HG03457 (cell line): Measurements from ENCODE around the gene FLT3.
"Not testable (repeated sequence)": the region's sequence is repeated elsewhere in the genome, so short reads cannot be mapped to it uniquely, and the experiment has no call there.

Experiments
- ATAC-seq: cut with Tn5 transposase; IDR thresholded peaks from one replicate; pipeline ENCODE4 v1.9.1; 2021; ENCODE audit warnings: moderate number of reproducible peaks; ENCODE audit not compliant: unreplicated experiment

The FLT3 gene

DNA sequence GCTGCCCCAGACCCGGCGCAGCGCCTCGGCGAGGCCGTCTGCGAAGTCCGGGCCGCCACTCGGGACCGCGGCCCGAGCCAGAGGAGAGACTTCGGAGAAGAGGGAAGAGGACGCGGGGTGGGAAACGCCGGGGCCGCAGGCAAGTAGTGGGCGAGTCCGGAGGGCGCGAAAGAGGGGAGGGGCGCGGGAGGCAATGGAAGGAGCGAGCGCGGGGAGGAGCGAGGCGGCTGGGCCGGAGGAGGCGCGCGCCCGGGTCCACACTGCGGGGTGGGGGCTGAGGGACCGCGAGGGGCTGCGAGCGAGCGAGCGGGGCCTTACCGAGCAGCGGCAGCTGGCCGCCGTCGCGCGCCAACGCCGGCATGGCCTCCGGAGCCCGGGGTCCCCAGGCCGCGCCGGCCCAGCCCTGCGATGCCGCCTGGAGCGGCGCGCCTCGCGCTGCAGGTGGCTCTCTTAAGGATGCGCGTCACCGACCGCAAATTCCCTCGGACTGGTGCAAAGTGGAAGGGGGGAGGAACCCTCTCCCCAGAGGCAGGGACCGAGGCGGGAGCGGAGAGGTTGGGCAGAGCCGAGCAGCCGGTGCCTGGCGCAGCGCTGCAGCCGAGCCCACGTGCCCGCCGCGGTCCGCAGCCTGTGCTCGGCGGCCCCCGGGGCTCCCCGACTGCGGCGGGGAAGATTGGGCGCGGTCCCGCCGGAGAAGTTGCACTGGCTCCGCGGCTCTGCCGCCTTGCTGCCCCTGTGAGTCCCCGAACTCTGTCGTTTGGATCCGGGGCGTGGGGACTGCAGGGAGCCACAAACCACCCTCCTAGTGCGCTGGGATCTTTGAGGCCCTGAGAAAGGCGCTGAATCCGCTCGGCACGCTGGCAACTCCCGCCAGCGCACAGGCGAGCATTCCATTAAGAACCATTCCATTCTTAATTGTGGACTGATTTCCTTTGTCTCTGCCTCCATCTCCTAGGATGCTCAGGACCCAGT lies at the start of gene FLT3:
FLT3 (minus strand) TSS at position 427 of the 972 bp plus-strand sequence; CDS start at position 361, 66 bp downstream.
- no peak for ATAC-seq

DNA sequence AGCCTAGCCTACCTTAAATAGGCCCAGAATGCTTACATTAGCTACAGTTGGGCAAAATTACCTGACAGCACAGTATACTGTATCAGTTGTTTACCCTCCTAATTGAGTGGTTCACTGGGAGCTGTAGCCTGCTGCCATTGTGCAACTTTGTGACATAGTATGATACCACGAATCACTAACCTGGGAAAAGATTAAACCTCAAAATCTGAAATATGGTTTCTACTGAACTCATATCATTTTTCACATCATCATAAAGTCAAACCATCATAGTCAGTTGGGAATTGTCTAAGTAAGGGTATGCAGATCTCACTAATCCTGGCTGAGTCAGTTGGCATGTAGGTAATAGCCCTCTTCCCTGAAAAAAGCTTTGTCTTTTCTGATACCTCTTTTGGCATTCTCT lies 47.1 kb upstream of the FLT3 start:
- no peak for ATAC-seq

DNA sequence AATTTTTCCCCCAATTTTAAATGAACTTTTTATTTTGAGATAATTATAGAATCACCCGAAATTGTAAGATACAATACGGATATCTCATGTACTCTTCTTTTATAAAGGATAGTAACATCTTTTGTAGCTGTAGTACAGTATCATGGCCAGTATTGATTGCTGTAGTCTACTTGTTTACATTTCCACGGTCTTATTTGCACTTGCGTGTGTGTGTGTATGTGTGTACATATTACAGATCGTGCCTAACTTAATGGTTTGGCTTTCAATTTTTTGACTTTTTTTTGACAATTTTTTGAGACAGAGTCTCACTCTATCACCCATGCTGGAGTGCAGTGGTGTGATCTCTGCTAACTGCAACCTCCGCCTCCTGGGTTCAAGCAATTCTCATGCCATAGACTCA lies 44.7 kb upstream of the FLT3 start:
- ATAC-seq = no peak

DNA sequence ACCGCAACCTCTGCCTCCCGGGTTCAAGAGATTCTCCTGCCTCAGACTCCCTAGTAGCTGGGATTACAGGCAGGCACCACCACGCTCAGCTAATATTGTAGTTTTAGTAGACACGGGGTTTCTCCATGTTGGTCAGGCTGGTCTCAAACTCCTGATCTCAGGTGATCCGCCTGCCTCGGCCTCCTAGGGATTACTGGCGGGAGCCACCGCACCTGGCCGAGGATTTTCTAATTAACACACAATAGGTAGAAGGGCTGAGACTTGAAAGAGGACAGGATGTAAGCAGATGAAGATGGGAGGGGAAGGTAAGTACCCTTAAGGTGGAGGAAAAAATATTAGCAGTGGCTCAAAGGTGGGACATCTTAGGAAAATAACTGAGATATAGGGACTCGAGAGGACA lies 41.2 kb upstream of the FLT3 start:
- ATAC-seq = not testable (repeated sequence)

DNA sequence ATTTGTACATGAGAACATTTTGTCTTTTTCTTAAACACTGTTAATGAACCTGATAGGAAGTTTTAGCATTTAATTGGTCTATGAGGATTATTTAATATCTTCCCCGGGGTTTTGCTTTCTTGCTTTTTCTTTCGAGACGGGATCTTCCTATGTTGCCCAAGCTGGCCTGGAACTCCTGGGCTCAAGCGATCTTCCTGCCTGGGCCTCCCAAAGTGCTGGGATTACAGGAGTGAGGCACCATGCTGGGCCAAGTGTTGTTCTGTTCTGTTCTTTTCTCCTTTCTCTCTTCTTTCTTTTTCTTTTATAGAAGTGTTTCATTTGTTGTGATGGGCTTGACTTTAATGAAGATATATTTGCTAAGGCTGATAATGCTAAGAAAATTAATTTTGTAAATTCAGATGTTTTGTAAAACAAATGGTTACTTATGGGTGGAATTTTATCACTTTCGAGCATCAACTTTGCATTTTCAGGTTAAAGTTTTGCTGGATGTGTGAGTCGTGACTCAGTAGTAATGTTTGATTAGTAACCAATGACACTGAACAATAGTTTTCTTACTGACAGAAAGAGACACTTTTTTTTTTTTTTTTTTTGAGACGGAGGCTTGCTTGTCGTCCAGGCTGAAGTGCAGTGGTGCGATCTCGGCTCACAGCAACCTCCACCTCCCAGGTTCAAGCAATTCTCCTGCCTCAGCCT lies 40.2 kb upstream of the FLT3 start:
- ATAC-seq = no peak

DNA sequence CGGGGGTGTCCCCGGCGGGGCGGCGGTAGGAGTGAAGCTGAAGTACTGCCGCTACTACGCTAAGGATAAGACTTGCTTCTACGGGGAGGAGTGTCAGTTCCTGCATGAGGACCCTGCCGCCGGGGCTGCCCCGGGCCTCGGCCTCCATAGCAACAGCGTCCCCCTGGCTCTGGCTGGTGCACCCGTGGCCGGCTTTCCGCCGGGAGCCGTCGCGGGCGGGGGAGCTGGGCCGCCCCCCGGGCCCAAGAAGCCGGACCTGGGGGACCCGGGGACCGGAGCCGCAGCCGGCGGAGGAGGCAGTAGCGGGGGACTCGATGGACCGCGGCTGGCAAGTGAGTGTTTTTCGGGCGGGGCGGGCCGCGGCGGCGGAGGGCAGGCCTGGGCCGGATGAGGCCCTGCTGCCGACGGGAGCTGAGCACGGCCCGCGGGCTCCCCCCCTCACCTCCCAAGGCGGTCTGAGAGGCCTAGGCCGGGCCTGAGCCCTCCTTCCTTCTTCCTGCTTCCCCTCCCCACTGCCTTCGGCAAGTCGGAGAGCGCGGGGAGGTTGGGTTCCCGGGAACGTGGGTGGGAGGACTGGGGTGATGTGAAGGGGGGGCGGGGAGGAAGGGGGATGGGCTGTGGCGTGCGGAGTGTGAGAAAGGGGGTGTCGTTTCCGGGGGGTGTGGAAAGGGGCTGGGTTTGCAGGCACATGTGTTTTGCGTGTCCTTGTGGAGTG lies 38.5 kb upstream of the FLT3 start:
- ATAC-seq = peak; percentile 33

DNA sequence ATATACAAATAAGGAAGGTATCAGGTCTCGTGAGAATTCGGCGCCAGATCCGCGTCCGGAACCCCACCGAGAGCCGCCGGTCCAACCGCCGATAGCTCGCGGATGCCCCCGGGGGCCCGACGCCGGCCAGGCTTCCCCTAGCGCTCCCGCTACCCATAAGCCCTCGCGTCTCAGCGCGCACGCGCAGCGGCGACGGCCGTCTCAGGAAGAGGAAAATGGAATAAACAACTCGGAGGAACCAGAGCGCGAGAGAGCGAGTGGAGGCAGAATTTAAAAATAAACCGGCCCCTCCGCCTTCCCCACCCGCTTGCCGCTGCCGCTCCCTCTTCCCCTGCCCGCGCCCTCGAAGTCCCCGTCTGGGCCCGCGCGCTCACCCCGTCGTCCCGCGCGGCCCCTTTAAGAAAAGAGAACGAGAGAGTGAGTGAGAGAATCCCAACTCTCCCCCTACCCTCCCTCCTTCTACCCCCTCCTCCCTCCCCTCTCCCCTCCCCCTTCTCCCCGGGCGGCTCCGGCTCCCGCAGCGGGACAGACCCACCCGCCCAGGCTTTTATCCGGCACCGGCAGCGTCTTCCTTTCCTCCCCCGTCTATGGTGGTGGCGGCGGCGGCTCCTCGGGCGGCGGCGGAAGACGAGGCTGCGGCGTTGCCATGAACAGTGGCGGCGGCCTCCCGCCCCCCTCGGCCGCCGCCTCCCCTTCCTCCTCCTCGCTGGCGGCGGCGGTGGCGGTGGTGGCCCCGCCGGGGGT lies 37.8 kb upstream of the FLT3 start, which contains the start of gene PAN3:
PAN3 (plus strand) TSS at position 534 of the 744 bp plus-strand sequence; CDS start at position 647, 113 bp downstream.
- ATAC-seq = peak; percentile 46

DNA sequence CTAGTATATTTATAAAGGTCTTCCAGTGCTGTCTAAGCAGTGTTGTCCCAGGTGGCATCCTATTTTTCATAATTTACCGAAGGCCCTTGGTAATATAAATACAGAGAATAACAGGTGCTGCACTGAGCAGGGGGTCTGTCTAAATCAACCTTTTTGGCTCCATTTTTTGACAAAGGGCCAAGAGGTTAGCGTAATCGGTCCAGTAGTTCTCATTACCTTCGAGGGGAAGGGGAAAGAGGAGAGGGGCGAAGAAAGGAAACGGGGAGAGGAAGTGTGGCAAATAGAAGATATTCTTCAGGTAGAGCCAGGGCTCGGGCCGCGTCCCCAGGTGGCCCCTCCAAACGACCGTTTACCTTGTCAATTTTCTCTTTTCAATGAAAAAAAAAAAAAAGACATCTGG lies 37.2 kb upstream of the FLT3 start:
- peak; percentile 0 for ATAC-seq

DNA sequence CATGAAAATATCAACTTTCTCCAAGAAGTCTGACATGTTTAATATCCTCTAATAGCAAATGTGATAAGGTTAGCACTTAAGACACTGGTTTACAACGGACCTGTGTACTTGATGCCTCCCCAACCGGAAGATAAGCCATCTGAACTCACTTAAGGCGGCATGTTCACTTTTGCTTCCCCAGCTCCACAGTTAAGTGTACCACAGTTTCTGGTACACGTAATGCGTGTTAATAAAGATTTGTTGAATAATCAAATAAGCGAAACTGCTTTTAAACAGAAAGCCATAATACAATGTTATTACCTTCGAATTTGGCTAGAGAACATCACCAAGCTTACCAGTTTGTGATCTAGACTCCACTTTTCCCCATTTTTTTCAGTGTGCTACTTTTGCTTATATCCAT lies 36.5 kb upstream of the FLT3 start:
- ATAC-seq = no peak

DNA sequence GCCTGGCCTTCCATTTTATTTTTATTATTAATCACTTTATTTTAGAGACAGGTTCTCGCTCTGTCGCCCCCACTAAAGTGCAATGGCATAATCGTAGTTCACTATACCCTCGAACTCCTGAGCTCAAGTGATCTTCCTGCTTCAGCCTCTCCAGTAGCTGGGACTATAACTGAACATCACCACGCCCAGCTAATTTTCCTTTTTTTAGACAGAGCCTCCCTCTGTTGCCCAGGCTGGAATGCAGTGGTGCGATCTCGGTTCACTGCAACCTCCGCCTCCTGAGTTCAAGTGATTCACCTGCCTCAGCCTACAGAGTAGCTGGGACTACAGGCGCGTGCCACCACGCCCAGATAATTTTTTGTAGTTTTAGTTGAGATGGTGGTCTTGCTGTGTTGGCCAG lies 31.3 kb upstream of the FLT3 start:
- no peak for ATAC-seq

DNA sequence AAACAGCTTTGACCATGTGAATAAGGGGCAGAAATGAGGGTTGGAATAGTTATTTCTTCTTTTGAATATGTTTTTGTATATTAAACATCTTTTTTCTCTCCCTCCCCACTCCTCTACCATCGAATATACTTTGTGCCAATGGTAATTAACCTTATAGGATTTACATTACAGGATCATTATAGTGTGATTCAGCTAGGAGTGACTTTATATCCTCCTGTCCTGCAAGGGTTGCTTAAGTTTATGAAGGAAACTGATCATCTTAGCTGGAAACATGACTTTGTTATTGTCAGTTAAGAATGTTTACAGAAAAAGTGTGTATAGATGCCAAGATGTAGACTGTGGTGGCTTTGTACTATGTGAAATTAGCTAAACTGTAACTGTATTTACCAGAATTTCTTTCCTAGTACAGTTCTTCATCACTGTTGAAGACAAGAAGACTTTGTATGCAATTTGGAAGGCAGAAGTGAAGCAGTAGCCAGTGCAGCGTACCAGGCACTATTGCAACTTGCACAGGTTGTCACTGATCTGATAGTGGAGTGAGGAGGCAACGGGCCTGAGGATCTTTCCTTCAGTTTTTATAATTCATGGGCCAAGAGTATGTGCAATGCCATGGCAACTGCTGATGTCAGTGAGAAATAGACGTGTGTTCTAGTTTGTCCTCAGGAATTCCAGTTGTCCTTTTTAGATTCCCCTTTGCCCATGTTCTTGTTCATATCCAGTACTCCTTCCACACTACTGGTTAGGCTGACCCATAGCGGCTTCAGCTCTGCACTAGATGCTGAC lies 29.7 kb upstream of the FLT3 start:
- ATAC-seq = no peak

DNA sequence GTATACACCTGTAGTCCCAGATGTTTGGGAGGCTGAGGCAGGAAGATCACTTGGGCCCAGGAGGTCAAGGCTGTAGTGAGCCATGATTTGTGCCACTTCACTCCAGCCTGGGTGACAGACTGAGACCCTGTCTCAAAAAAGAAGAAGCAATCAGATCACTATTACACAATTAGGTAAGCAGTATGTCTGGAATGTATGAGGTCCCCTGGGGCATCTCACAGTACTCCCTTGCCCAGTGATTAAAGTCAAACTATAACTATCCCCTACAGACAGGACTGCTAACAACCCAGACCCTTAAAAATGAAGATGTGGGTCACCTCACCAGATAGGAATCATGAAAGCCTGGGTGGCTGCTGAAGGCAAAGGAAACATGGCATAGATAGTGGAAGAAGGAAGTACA lies 28.6 kb upstream of the FLT3 start:
- ATAC-seq = no peak

DNA sequence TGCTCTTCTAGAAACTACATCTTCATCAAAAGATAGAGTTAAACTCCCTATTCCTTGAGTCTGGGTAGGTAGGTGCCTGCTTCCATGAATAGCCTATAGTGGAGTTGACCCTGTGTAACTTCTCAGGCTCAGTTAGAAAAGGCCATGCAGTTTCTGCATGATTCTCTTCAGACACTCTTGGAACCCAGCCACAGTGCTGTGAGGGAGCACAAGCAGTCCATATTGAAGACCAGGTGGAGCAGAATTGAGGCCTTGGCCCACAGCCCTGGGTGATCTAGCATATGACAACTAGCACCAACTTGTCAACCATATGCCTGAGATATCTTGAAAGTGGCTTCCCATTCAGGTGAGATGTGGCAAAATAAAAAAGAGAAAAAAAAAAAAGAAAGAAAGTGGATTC lies 27.7 kb upstream of the FLT3 start:
- no peak for ATAC-seq

DNA sequence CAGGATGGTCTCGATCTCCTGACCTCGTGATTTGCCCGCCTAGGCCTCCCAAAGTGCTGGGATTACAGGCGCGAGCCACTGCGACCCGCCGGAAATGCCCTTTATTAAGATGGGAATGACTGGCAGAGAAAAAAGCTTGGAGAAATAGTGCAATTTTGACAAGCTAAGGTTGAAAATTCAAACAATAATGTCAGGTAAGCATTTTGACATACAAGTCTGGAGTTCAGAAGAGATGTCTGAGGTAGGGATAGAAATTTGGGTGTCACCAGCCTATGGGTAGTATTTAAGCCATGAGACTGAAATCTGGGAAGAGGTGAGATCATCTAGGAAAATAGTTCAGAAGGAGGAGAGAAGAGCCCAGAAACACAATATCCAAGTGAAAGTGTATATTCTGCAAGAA lies 20.8 kb upstream of the FLT3 start:
- ATAC-seq = no peak

DNA sequence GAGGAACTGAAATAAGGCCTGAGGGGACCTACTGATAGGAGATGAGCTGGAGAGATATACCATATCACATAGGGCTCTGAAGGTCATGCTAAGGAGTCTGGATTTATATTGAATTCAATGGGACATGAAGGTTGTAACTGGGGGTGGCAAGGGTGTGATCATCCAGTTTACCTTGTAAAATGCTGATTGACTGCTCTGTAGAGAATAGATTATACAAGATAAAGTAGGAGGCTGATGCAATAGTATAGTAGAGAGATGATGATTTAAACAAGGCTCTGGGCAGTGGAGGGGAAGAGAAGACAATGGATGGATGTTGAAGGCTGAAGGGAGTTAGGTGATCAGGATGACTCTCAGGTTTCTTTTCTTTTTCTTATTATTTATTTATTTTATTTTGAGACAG lies 19.9 kb upstream of the FLT3 start:
- ATAC-seq = no peak

DNA sequence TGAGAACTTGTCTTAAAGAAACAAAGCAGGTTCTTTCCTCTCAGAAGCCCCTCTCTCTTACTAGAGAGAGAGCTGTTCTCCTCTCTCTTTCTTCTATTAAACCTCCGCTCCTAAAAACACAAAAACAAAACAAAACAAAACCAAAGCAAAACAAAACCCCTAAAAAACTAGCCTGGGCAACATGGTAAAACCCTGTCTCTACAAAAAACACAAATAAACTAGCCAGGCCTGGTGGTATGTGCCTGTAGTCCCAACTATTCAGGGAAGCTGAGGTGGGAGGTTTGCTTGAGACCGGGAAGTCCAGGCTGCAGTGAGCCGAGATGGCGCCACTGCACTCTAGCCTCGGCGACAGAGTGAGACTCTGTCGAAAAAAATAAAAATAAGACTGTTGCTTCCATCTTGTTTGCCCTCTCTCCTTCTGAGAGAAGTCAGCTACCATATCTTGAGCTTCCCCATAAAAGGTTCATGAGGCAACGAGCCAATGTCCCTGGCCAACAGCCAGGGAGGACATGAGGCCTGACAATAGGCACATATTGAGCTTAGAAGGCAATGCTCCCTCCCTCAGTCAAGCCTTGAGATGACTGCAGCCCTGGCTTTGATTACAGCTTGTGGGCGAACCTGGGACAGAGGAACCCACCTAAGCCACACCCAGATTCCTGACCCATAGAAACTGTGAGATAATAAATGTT lies 17.5 kb upstream of the FLT3 start:
- ATAC-seq = no peak

DNA sequence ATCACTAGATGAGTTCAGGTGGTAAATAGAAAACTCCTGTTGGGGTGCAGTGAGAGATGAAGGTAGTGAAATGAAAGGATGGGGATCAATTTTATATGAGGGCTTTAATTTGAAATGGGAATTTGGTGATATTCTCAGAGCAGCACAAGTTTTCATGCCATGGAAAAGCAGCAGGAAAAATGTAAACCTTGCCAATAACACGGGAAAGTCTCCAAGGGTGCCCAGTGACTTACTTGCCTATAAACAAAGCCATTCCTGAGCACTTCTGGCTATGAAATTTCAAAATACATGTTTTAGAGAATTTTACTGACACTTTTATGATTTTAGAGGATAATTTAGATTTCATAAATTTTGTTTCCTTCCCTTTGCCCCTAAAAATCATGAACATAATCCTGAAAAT lies 16.4 kb upstream of the FLT3 start:
- ATAC-seq = no peak

DNA sequence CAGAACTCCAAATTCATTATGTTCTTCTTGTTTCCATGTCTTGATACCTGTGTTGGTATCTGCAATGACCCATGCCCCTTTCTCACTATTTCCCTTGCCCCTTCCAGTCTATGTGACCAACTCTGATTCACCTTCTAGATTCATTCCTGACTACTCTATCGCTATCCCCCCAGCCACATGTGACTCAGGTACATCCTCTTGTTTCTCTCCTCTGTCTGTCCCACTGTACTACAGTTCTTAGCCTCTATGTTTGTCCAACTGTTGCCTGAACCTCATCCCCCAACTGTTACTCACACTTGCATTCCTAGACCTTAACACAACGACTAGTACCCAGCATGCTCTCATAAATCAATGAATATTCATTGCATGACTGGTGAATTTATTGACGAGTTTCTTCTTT lies 10.0 kb upstream of the FLT3 start:
- ATAC-seq = no peak

DNA sequence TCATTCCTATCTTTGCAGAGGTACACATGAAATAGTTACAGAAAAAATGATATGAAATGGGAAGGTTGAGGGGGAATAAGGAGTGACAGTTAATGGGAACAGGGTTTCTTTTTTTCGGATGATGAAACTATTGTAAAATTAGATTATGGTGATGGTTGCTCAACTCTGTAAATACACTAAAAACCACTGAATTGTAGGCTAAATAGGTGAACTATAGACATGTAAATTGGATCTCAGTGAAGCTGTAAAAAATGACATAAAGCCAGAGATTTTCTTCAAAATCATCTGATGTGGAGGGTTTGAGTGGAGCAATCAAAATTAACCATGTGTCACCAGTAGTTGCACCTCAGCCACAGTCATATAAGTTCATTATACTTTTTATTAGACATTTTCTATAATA lies 6.6 kb upstream of the FLT3 start:
- ATAC-seq = no peak
